Sigmoid colon (tissue), 4 donors: Measurements from ENCODE around the gene TOR1B.

Experiments used
- POLR2A ChIP-seq, 2 donors: fragments of 450-650 bp; IDR thresholded peaks; one replicate each; pipeline ENCODE4 v1.6.1; 2016; ENCODE audit warnings: antibody characterized with exemption in 2 of 2, mild to moderate bottlenecking in 2 of 2, moderate library complexity in 2 of 2
- POLR2AphosphoS5 ChIP-seq, 4 donors: sonication (generic); formaldehyde crosslinking; IDR thresholded peaks; one replicate each; pipeline ENCODE4 v1.6.1; 2017; ENCODE audit warnings: antibody characterized with exemption in 4 of 4
- TF ChIP-seq, protein P1 (sequence below), 4 experiments: fragments of 450-650 bp in 3 of 4; fragments of 200-600 bp in 1 of 4; IDR thresholded peaks; one replicate each; pipeline ENCODE4 v1.5.1; 2016 to 2019; ENCODE audit warnings: antibody characterized with exemption in 4 of 4, mild to moderate bottlenecking in 3 of 4, moderate library complexity in 2 of 4

DNA sequence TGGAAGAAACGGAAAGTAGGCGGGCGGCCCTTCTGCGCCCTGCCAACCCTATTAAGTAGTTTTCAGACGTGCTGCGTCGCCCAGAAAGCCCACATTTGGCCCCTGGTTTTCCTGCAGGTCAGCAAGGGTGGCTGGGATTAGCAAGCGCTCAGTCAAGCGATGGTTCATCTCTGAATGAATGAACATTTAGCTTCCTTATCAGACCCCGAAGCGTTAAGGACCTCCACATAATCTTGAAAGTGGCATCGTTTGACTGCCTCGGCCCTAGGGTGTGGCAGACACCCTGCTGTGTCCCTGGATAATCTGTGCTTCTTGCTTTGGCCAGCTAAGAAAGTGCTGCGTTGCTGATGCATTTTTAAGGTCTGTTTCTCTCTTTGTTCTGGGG is 684 bp downstream of the TOR1B start:
- TF ChIP-seq POLR2A (IDR thresholded peaks at IDR 0.05) (no peak), POLR2AphosphoS5 (IDR thresholded peaks at IDR 0.05) (no peak)
- TF ChIP-seq, protein P1, sequence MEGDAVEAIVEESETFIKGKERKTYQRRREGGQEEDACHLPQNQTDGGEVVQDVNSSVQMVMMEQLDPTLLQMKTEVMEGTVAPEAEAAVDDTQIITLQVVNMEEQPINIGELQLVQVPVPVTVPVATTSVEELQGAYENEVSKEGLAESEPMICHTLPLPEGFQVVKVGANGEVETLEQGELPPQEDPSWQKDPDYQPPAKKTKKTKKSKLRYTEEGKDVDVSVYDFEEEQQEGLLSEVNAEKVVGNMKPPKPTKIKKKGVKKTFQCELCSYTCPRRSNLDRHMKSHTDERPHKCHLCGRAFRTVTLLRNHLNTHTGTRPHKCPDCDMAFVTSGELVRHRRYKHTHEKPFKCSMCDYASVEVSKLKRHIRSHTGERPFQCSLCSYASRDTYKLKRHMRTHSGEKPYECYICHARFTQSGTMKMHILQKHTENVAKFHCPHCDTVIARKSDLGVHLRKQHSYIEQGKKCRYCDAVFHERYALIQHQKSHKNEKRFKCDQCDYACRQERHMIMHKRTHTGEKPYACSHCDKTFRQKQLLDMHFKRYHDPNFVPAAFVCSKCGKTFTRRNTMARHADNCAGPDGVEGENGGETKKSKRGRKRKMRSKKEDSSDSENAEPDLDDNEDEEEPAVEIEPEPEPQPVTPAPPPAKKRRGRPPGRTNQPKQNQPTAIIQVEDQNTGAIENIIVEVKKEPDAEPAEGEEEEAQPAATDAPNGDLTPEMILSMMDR (IDR thresholded peaks at IDR 0.05), result no peak
